Mammary microvascular endothelial cell (primary cell): ENCODE data around the gene FSHR. TPM values are rescaled to one million over a fixed set of nuclear protein-coding genes. Genes with fewer than 3 reads are reported as not detected.

ENCODE experiments used
- total RNA-seq: library from RNA; depleted of rRNA; stranded (reverse); fragments of >200 nt; gene quantifications from 2 replicates; pipeline ENCODE4 v1.2.3, GENCODE V29; 2015

FSHR gene
- total RNA-seq, result not detected in 2 replicates

GRCh38 chr2:49154140-49154539 lies at the start of gene FSHR:
Gene FSHR, minus strand, starts transcription at chr2:49154515. Its CDS starts 98 bp downstream, at chr2:49154417.

